GM12878 (cell line): Measurements from ENCODE around the gene CDR2L. TPM values are rescaled to one million over a fixed set of nuclear protein-coding genes. Genes with fewer than 3 reads are reported as not detected.
A peak's percentile ranks its signal among the peaks of the same experiment; 100 is the strongest.

ENCODE experiments used
- ATAC-seq: fragments of 200-7000 bp; cut with Tn5 transposase; 3 replicates; pipeline ENCODE4 v1.9.1; 2020; ENCODE audit warnings: mild to moderate bottlenecking, moderate library complexity
- BruUV-seq: library from RNA; stranded (reverse); fragments of 400-500 nt; replicated peaks from 2 replicates; lab custom pipeline; 2021; lab: Mats Ljungman, UMichigan
- CTCF ChIA-PET: fragments of 300-600 bp; sonication (Branson Sonifier 250); formaldehyde crosslinking; extraction: SDS; loops from one replicate; lab custom pipeline; 2021; ENCODE audit warnings: inconsistent platforms; lab: Yijun Ruan, JAX
- POLR2A ChIA-PET: fragments of 350-600 bp; formaldehyde crosslinking; extraction: SDS; loops from one replicate; lab custom pipeline; 2021; ENCODE audit warnings: inconsistent platforms; lab: Charles Lee
- RAD21 ChIA-PET: fragments of 300-600 bp; sonication (Branson Sonifier 250); formaldehyde crosslinking; loops from one replicate; lab custom pipeline; 2023; ENCODE audit warnings: antibody characterized with exemption; ENCODE audit not compliant: unreplicated experiment; lab: Charles Lee
- SMC1A ChIA-PET: fragments of 300-600 bp; sonication (Branson Sonifier 250); formaldehyde crosslinking; loops from one replicate; lab custom pipeline; 2023; ENCODE audit not compliant: unreplicated experiment, uncharacterized antibody; lab: Charles Lee
- DNase-seq: peaks from one replicate; pipeline ENCODE4 v3.0.0-alpha.2; 2011; ENCODE audit warnings: low read depth, low spot score
- FAIRE-seq: peaks from 3 replicates; lab custom pipeline; 2011; peaks lifted over from hg19 to GRCh38; lab: Jason Lieb, UNC
- H2AFZ ChIP-seq: 2 replicates; pipeline ENCODE4 v1.6.0; 2011; ENCODE audit warnings: low read depth, low read length, control low read depth; ENCODE audit not compliant: control insufficient read depth
- H3K27ac ChIP-seq: 2 replicates; pipeline ENCODE4 v1.5.1; 2011; ENCODE audit warnings: control low read depth; ENCODE audit not compliant: control insufficient read depth, insufficient read depth
- H3K27me3 ChIP-seq, 2 experiments: replicated peaks in 1 of 2; 2 replicates each; pipeline versions ENCODE4 v1.6.0 to v1.6.1; 2011; ENCODE audit warnings: low read length in 1 of 2; ENCODE audit not compliant: control insufficient read depth in 2 of 2, insufficient read depth in 2 of 2
- H3K36me3 ChIP-seq, 2 experiments: 2 replicates each; pipeline ENCODE4 v1.5.1; 2011; ENCODE audit warnings: low read length in 1 of 2; ENCODE audit not compliant: control insufficient read depth in 2 of 2, insufficient read depth in 2 of 2
- H3K4me1 ChIP-seq: 2 replicates; pipeline ENCODE4 v1.6.1; 2011; ENCODE audit warnings: mild to moderate bottlenecking, low read length, moderate library complexity, mixed read lengths; ENCODE audit not compliant: control insufficient read depth, insufficient read depth
- H3K4me2 ChIP-seq: 2 replicates; pipeline ENCODE4 v1.6.0; 2011; ENCODE audit warnings: control low read depth; ENCODE audit not compliant: control insufficient read depth, insufficient read depth
- H3K4me3 ChIP-seq: fragments of 200-600 bp; sonication (generic); 2 replicates; pipeline ENCODE4 v1.5.1; 2016
- H3K79me2 ChIP-seq: 2 replicates; pipeline ENCODE4 v1.6.0; 2011; ENCODE audit warnings: low read length; ENCODE audit not compliant: control insufficient read depth, insufficient read depth
- H3K9ac ChIP-seq: 2 replicates; pipeline ENCODE4 v1.8.0; 2011; ENCODE audit warnings: low read length, control low read depth, mixed read lengths; ENCODE audit not compliant: control insufficient read depth, insufficient read depth
- H3K9me3 ChIP-seq: replicated peaks from 3 replicates; pipeline ENCODE4 v1.5.1; 2011; ENCODE audit warnings: mild to moderate bottlenecking, low read length; ENCODE audit not compliant: control insufficient read depth, insufficient read depth
- H4K20me1 ChIP-seq: 2 replicates; pipeline ENCODE4 v1.6.0; 2011; ENCODE audit not compliant: control insufficient read depth, insufficient read depth
- CREM ChIP-seq: IDR thresholded peaks from 2 replicates; pipeline ENCODE4 v1.6.1; 2014; ENCODE audit warnings: antibody characterized with exemption, low read depth
- ZNF274 ChIP-seq: IDR thresholded peaks from one replicate; pipeline ENCODE4 v1.8.0; 2011; ENCODE audit not compliant: insufficient read length, insufficient read depth
- WGBS: methylation state at CpG from one replicate; pipeline ENCODE4 v1.1.6; 2016; ENCODE audit warnings: low lambda C conversion rate; ENCODE audit not compliant: insufficient replicate concordance, insufficient coverage; ENCODE audit errors: missing lambda C conversion rate; 5-methylcytosine and 5-hydroxymethylcytosine counted together
- in situ Hi-C: fragments of 300-500 bp; cut with MboI; formaldehyde crosslinking; loops from 9 replicates; pipeline ENCODE4 v1.14.3; 2018; ENCODE audit warnings: mixed read lengths
- intact Hi-C: fragments of 100-400 bp; cut with micrococcal nuclease; formaldehyde crosslinking; loops from one replicate; pipeline ENCODE4 v1.14.2; 2022; ENCODE audit not compliant: unreplicated experiment
- polyA plus RNA-seq, 11 experiments: library from polyadenylated mRNA; depleted of rRNA in 4 of 11; unstranded in 6 of 11; stranded (reverse) in 5 of 11; fragments of >200 nt; fragmentation: Nextera tagmentation in 4 of 11; fragmentation: Illumina TruSeq in 1 of 11; extraction: Ambion mirVana in 4 of 11; extraction: Trizol in 1 of 11; gene quantifications; 1 replicate in 1 of 11; 2 replicates in 10 of 11; pipeline versions ENCODE4 v1.2.1 to v1.2.3, GENCODE V29; 2011 to 2016; ENCODE audit warnings: inconsistent platforms in 2 of 11, missing spikeins in 2 of 11, low read depth in 1 of 11
- total RNA-seq, 4 experiments: library from RNA; depleted of rRNA in 3 of 4; stranded (reverse); fragments of >200 nt in 3 of 4; fragmentation: Illumina TruSeq in 1 of 4; extraction: Trizol in 1 of 4; gene quantifications; 2 replicates each; pipeline versions ENCODE4 v1.2.1 to v1.2.3, GENCODE V29; 2013 to 2021
- TF ChIP-seq, protein P1 (sequence below): fragments of 450-650 bp; IDR thresholded peaks from 2 replicates; pipeline ENCODE4 v1.6.1; 2017; ENCODE audit warnings: borderline replicate concordance
- TF ChIP-seq, protein P2 (sequence below), 3 experiments: IDR thresholded peaks in 2 of 3; conservative IDR thresholded peaks in 1 of 3; 2 replicates each; pipeline ENCODE4 v1.5.1; 2011; ENCODE audit warnings: low read depth in 3 of 3, low read length in 3 of 3, mild to moderate bottlenecking in 3 of 3, control low read depth in 2 of 3, moderate library complexity in 2 of 3, inconsistent platforms in 1 of 3, mixed read lengths in 1 of 3; ENCODE audit not compliant: control insufficient read depth in 2 of 3, insufficient read depth in 1 of 3; ENCODE audit errors: extremely low read depth in 1 of 3

Gene CDR2L
- total and polyA plus RNA-seq, 10 of the 15 experiments (the other 5 are each of a cell fraction or from before 2014, with no cell fraction given): 0.03 to 0.18 (median 0.04) TPM; not detected in 6

DNA sequence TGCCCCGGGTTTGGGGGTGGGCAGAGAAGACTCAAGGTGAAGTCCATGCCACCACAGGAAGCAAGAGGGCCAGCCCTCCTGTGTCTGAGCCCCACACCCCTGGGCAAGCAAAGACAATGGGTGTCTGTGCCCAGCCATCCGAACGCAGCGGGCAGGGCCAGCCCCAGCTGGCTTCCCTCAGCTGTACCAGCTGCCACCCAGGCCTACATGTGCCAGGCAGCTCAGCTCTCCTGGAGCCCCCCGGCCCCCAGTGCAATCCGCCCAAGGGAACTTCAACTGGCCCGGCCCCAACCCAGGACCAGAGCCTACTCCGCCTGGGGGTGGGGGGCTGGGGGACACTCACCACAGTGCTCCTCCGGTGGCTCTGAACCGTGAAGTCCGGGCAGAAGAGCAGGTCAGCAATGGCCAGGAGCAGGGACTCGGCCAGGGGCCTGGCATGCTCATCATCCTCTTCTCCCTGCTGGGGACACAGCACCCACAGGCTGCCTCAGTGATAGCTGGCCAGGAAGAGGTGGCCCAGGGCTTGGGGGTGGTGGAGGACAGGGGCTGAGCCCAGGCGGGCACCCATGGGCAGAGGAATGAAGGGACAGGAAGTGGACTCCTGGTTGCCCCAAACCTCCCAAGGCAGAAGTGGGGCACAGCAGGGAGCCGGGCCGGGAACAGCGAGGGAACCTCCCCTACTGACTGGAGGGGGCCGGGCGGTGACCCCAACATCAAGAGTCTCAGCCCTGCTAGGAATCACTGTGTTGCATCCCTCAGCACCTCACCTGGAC is 24.6 kb upstream of the CDR2L start (continued):
- TF ChIP-seq, protein P1, sequence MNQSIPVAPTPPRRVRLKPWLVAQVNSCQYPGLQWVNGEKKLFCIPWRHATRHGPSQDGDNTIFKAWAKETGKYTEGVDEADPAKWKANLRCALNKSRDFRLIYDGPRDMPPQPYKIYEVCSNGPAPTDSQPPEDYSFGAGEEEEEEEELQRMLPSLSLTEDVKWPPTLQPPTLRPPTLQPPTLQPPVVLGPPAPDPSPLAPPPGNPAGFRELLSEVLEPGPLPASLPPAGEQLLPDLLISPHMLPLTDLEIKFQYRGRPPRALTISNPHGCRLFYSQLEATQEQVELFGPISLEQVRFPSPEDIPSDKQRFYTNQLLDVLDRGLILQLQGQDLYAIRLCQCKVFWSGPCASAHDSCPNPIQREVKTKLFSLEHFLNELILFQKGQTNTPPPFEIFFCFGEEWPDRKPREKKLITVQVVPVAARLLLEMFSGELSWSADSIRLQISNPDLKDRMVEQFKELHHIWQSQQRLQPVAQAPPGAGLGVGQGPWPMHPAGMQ: no peak
- TF ChIP-seq CREM: no peak
- TF ChIP-seq, all 136 proteins: peak for 0

- CTCF ChIA-PET: interaction anchor here (0.6 to 13.8 kb wide), 6 partner anchors 11 to 240 kb away, joined by 3 to 274 read pairs (median 96); partner anchors contain the start of genes HID1, NUP85, OTOP2 and USH1G
- ATAC-seq (no peak), DNase-seq (no peak), FAIRE-seq (no peak)
- Histone ChIP-seq H3K4me3 (no peak overlapping the region), H3K36me3 (no peaks in the 10 kb centered on the region), H3K27me3 (no peaks in the 10 kb centered on the region), H3K4me2 (no peak overlapping the region), H3K79me2 (no peaks in the 10 kb centered on the region), H3K27ac (no peak overlapping the region), H3K4me1 (no peaks in the 10 kb centered on the region; the same call in 1 of the 2 replicates), H3K9me3 (no peaks in the 10 kb centered on the region)
- in situ Hi-C loops: loop anchor here (5.0 kb wide), 1 partner anchor 239 kb away; no protein-coding TSS in a partner anchor
- BruUV-seq: no TSS peak
- SMC1A ChIA-PET: interaction anchor here (4.6 kb wide), 1 partner anchor 238 kb away, joined by 74 read pairs; no protein-coding TSS in a partner anchor
- POLR2A ChIA-PET: no interaction called here
- WGBS: 49% methylated on average over 12 of the region's 12 CpGs
- TF ChIP-seq, protein P2, sequence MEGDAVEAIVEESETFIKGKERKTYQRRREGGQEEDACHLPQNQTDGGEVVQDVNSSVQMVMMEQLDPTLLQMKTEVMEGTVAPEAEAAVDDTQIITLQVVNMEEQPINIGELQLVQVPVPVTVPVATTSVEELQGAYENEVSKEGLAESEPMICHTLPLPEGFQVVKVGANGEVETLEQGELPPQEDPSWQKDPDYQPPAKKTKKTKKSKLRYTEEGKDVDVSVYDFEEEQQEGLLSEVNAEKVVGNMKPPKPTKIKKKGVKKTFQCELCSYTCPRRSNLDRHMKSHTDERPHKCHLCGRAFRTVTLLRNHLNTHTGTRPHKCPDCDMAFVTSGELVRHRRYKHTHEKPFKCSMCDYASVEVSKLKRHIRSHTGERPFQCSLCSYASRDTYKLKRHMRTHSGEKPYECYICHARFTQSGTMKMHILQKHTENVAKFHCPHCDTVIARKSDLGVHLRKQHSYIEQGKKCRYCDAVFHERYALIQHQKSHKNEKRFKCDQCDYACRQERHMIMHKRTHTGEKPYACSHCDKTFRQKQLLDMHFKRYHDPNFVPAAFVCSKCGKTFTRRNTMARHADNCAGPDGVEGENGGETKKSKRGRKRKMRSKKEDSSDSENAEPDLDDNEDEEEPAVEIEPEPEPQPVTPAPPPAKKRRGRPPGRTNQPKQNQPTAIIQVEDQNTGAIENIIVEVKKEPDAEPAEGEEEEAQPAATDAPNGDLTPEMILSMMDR (IDR thresholded peaks at IDR 0.05 in 2 of 3, conservative IDR thresholded peaks at IDR 0.05 in 1 of 3; ENCODE audit: control insufficient read depth in 2 of 3, extremely low read depth in 1 of 3, insufficient read depth in 1 of 3, low read depth in 3 of 3, low read length in 3 of 3): peak in 2 of 3 experiments; percentile 13 to 25; a peak in 3 of 6 replicates
- TF ChIP-seq ZNF274: no peak
- TF ChIP-seq, all 136 proteins: peak for 1
- Histone ChIP-seq H2AFZ (no peak overlapping the region), H4K20me1 (no peaks in the 10 kb centered on the region), H3K9ac (no peak overlapping the region)
- intact Hi-C loops: loop anchor here (5.0 to 10.0 kb wide), 4 partner anchors 71 to 451 kb away; no protein-coding TSS in a partner anchor
- RAD21 ChIA-PET: interaction anchor here (1.0 to 4.5 kb wide), 3 partner anchors 42 to 239 kb away, joined by 5 to 127 read pairs (median 39); partner anchors contain the start of gene NUP85
These were observed 23.8 kb upstream of the CDR2L start for GRCh38 chr17:74963656-74964055.
